Activated gamma-delta T cell (primary cell): Measurements from ENCODE around the gene PKN1.
A peak's percentile ranks its signal among the peaks of the same experiment; 100 is the strongest.

ENCODE experiments used
- DNase-seq: peaks from one replicate; lab custom pipeline; 2025; lab: John Stamatoyannopoulos, UW

PKN1 gene

DNA sequence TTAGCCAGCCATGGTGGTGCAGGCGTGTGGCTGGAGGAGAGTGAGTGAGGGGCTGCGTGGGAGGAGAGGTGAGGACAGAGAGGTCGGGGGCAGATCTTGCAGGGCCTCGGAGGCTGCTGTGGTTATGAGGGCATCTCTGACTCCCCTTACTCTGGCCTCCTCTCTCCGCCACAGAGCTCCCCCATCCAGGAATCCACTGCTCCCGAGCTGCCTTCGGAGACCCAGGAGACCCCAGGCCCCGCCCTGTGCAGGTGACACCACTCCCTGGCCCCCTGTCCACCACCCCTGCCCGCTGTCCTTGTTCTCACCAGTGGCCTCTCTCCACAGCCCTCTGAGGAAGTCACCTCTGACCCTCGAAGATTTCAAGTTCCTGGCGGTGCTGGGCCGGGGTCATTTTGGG, 34.3 kb downstream of the PKN1 start:
- no peak for DNase-seq

- DNase-seq = no peak
Measured at GRCh38 chr19:14467816-14468215, 34.7 kb downstream of the PKN1 start.

DNA sequence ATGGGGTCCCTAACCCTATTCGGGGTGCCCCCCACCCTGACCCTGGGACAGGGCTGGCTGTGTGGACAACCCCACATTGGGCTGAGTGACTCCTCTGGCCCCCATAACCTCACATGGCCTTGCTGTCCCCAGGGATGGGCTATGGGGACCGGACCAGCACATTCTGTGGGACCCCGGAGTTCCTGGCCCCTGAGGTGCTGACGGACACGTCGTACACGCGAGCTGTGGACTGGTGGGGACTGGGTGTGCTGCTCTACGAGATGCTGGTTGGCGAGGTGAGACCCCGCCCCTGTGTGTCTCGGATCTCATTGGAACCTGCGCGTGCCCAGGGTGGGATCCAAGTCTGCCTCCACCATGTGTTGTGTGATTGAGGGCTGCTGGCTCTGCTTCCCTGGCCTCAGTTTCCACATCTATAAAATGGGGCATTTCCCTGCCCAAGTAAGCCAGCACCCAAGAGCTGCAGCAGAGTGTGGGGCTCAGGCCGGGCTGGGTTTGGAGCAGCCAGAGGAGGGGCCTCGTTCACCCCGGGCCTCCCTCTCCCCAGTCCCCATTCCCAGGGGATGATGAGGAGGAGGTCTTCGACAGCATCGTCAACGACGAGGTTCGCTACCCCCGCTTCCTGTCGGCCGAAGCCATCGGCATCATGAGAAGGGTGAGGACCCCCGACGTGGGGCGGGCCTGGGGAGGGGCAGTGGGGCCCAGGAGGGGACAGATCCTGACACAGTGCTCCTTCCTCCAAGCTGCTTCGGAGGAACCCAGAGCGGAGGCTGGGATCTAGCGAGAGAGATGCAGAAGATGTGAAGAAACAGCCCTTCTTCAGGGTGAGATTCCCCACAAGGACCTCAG, 37.1 kb downstream of the PKN1 start:
- DNase-seq = no peak

GRCh38 chr19:14471436-14472187, 38.5 kb downstream of the PKN1 start:
- DNase-seq = no peak

GRCh38 chr19:14472202-14472938, 39.3 kb downstream of the PKN1 start:
- DNase-seq = peak; percentile 51

GRCh38 chr19:14473073-14473977, 40.2 kb downstream of the PKN1 start:
- no peak for DNase-seq

GRCh38 chr19:14473978-14474578, 41.0 kb downstream of the PKN1 start:
- no peak for DNase-seq

GRCh38 chr19:14474827-14475226, 41.7 kb downstream of the PKN1 start:
- no peak for DNase-seq

DNA sequence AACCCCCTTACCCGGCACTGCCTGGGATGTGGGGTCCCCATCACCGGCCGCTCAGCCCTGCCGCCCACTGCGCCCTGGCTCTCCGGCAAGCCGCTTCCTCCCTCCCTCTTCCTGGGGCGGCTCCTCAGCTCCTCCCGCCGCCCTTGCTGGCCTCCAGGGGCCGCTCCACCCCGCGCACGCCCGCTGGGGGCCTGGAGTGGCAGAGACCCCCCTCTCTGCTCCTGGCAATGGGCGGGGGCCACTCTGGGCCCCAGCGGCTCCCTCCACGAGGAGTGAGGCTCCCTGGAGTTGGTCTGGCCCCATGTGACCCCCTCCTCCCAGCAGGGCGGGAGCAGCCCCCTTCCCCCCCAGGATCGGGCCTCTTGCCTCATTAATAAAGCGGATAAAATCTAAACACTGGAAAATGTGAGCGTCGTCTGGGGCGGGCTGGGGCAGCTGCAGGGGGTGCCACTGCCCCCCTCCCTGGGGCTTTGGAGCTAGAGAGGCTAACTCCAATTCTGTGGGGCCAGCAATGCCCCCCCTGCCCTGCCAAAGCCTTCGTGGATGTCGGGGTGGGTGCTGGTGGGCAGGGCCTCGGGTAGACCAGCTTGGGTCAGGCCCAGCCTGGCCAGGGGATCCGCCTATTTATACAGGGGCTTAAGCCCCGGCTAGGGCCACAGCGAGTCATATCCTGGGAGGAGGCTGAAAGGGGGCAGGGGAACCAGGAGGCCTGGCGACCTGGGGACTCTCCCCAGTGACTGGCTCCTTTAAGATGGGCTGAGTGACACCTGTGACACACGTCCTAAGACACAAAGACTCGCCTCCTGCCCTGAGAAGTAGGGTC, 42.4 kb downstream of the PKN1 start, which contains the start of gene PTGER1:
Gene PTGER1, minus strand, starts transcription at position 104 of the 823 bp plus-strand sequence. CDS start 1,034 bp downstream, outside the sequence.
- no peak for DNase-seq

GRCh38 chr19:14476327-14476672, 43.2 kb downstream of the PKN1 start:
- DNase-seq = no peak

DNA sequence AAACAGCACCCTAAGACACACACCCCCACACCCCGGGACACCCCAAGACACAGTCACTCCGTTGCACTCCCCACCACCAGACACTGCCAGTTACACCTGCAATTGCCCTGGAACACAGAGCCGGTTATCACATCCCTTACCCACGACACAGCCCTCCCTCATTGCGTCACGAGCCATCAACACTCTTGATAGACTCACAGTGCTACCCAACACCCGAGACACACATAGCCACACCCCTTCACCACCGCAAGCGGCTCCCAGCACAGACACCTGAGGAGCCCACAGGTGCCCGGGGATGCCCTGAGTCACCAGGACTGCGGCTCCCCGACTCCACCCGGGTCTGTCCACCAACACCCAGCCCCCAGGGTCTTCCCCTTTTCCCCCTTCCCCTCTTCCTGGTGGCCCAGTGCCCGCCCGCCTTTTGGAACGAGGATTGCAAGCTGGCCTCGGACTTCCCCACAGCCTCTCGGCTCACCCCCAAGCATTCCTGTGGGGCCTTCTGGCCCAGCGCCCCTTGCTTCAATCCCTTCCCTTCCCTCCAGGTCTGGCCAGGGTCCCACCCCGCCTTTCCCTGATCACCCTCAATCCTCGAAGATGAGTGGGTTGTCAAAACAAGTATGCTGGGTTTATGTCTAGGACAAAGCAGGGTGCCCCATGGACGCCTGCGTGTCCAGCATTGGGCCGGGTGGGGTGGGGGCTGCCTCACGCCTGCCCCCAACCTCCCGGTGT, 43.7 kb downstream of the PKN1 start:
- DNase-seq = peak; percentile 58

- DNase-seq = no peak
Measured at GRCh38 chr19:14477418-14478112, 44.5 kb downstream of the PKN1 start.

DNA sequence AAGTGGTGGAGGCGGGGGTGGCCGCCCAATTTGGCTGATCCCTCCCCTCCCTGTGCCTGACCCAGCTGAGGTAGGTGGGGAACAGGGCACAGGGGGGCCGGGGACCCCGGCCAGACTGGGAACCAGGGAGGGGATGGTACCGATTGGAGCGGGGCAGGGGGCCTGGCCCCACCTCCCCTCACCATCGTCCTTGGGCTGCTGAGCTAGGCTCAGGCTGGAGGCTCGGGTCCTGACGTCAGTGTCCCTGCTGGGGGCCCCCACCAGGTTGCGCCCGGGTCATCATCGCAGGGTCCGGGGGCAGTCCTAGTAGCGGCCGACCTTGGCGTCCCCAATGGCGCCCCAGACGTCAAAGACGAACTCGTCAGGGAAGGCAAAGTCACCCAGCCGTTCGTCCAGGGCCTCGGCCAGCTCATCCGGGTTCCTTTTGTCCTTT, 45.0 kb downstream of the PKN1 start:
- no peak for DNase-seq

DNA sequence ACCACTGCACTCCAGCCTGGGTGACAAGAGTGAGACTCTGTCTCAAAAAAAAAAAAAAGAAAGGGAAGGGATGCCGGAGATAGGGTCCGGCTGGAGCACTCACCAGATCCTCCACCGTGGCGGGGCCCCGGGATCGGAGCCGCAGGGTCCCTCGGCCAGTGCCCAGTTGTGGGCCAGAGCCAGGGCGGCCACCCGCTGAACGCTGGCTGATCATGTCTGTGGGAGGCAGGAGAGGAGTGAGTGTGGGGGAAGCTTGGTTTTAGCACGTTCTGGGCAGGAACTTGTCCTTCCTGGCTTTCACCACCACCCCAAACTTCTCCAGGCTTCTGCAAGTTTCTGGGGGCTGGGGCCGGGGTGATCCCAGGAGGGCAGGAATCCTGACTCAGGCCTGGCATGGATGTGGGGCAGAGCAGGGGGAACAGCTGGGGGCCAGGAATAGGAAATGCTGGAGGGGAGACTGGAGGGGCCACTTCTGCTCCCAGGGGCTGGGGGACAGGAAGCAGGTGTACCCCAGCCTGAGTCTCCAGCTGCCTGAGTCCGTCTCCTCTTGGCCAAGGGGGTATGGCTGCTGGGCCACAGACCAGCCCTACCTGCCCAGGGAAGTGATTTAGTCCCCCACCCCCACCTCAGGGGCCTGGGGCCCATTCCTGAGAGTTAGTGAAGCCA, 46.3 kb downstream of the PKN1 start:
- no peak for DNase-seq

- DNase-seq = peak; percentile 48
Measured at GRCh38 chr19:14479975-14480699, 47.0 kb downstream of the PKN1 start.

- DNase-seq = no peak
Measured at GRCh38 chr19:14480700-14481079, 47.6 kb downstream of the PKN1 start.

DNA sequence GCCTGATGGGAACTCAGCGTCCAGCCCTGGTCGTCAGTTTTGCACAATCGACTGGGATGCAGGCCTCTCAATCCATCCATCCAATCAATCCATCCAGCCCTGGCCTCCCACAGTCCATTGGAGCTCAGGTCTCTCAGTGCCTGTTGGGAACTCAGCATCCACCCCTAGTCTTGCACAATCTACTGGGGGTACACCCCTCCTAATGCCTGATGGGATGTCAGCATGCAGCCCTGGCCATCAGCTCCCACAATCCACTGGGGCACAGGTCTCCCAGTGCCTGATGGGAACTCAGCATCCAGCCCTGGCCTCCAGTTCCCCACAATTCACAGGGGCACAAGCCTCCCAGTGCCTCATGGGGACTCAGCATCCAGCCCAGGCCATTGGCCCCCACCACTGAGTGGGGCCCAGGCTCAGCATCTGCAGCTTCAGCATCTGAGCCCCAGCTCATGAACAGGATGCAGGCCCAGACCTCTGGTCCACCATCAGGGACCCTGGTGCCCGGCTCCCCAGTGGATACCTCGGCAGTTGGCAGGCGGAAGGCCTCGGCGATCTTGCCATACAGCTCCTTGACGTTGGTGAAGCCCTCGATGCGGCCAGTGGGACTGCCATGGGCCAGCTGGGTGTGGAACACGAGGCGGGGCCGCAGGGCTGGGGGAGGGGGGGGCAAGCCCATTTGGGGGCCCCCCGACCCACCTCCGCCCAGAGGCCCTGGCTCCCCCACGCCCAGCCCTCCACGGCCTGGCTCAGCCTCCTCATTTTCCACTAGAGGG, 49.3 kb downstream of the PKN1 start:
- DNase-seq = no peak
